HG03196 (cell line): ENCODE measurements around the gene RNF31.
A peak's percentile ranks its signal among the peaks of the same experiment; 100 is the strongest.

ENCODE experiments used
- ATAC-seq: cut with Tn5 transposase; IDR thresholded peaks from one replicate; pipeline ENCODE4 v1.9.1; 2021; ENCODE audit not compliant: unreplicated experiment

Gene RNF31

DNA sequence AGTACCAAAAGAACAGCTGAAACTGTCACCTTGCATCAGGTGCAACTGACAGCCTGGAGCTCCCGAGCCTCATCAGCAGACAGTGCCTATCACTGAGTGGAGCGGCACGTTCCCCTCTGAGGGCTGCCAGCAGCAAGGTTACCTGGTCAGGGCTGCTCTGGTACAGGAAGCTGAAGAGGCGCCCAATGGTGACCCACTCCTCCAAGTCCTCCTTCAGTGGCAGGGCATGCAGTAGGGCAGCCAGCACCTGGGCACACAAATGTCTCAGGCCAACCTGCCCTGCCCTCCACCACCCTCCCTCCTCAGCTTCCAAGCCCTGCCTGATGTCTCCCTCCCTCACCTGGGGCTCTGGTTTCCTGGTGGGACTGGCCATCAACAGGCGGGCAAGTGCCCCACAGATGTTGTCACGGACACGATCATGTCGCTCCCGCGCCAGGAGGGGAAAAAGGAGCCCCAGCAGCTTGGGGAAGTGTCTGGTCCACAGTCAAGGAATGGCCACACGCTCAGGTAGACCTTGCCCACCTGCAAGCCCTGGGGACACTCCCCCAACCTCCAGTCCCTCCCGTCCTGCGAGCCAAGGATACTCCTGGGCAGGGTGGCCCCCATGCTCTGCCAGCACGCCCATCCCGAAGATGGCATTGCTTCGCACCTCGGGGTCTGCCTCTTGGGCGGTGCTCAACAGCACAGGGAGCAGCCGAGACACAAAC, 34.2 kb downstream of the RNF31 start:
- no peak for ATAC-seq

DNA sequence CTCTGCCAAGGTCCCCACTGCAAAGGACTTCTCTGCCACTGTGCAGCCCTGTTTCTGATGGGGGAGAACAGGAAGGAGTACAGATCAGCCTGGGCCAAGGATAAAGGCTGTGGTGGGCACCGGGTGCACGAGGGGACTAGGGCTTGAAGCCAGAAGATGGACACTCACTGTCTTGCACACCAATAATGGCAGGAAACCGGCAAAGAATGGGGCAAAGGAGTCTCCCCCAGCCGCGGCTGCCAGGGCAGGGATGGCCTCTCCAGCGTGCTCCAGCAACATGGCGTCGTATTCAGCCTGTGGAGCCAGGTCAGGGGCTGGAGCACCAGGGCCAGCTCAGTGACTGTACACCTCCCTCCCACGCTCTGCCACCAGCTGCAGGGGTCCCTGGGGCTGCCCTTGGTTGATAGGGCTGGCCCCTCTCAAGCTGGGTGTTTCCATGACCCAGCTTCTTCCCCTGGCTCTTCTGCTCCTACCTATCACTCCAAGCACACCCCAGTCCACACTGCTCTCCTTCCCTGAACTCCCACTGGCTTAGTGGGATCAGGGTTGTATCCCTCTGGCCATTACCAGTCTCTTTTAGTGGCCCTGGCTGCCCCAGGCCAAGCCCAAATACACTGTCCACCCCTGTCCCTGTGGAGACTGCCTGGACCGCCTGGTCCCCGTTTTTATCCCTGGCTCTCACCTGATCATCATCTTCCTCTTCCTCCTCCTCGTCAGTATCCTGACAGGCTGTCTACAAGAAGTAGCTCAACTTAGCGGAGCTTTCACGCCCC, 35.0 kb downstream of the RNF31 start:
- no peak for ATAC-seq

DNA sequence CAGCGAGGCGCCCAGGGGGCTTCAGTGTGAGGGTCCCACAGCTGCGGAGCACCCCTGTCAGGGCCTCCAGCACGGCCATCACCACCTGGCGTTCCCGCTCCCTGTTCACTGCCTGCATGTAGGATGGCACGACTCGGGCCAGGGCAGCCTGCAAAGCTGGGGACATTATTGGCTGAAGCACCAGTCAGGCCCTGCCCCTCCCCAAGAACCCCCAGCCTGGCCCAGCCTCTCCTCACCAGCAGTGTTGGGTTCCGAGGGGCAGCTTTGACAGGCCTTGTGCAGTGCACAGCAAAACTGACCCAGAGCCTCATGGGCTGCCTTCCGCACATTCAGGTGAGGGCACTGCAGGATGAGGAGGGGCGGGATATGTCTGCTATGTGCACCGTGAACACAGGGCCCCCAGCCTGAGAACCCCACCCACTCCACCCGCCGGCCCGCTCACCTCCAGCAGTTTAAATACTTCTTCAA, 35.8 kb downstream of the RNF31 start:
- no peak for ATAC-seq

DNA sequence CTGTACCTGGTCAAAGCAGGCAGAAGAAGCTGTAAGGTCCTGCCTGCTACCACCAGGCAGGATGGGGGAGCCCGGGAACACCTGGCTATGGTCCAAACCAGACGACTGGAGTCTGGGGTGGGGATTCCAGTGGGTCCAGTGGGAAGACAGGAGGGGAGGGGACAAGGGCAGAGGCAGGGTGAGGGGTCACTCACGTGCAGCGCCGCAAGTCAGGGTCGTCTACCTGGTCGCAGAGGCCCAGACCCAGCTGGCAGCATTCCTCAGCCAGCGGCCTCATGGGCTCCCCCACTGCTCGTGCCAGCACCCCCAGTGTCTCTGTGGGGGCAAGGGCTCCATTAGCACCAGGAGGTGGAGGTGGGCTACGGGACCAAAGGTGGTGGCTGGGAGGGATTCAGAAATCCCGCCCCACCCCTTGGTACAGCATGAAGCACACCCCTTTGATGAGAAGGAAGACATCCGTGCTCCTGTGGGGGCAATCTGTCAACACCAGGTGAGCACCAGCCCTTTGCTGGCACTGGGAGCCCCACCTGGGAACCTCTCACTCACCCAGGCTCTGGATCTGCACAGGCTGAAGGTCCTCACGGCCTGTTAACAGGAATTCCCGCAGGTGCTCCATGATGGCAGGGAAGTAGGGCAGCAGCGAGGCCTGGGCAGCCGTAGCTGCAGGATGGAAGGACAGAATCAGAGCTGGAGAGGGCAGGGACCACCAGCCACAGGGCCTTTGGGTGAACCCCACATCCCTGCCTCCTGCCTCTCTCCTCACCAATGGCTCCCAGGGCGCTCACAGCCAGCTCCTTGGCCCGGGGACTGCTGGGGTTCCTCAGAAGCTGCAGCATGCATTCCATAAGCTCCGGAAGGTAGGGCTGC, 37.0 kb downstream of the RNF31 start:
- no peak for ATAC-seq

DNA sequence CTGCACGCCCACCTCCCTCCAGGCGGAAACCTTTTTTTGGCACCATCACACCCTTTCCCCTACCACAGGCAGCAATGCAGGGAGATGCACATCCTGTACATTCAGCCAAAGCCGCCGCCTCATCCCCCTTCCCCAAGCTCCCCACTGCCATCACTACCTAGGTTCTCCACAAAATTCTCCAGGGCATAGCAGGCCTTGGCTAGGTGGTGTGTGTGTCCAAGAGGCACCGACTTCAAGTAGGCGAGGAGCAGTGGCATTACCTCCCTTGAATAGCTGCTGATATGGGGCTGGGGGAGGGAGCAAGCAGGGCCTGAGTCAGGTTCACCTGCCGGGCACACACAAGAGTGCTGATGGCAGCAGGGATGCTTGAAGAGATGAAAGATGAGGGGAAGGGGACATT, 37.7 kb downstream of the RNF31 start:
- no peak for ATAC-seq

DNA sequence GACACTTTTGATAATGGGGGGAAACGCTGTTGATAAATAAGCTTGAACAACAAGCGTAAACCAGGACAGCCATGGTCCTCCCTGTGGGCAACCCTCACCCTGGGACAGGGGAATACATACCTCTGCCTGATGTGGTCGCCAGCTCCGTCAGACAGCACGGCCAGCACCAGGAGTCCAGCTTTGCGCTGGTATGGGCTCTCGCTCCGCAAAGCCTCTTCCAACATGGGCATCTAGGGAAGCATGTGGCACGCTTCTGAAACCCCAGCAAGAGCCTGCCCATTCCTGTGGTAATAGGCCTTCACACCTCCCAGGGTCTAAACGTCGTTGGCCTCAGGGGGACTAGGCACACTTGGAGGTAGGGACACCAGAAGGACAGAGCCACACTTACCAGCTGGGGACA, 38.4 kb downstream of the RNF31 start:
- no peak for ATAC-seq

DNA sequence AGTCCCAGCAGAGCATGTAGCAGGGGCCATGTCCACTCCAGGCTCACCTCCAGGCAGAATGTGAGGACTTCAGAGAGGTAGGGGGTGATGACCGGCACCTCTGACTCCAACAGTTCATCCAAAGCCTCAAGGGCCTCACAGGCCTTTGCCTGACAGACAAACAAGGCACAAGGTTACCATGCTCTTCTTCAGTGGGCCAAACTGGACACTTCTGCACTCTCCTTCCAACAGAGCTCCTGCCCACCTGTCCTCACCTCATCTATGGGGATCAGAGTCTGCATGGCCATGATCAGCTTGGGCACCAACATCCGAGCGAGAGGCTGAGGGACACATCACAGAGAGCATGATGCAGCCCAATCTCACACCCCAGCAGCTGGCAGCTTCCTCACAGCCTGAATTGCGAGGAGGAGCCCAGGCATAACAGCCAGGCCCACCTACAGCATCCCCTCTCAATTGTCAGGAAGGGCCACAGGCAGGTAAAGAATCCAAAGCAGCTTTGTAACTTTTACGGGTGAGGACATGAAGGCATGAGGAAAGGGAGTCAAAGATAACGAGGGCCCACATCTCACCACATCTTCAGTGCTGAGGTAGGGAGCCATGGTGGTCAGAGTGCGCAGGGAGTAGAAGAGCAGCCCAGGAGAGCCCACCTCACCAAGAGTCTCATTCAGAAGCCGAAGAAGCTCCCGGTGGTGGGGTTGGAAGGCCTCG, 39.7 kb downstream of the RNF31 start:
- ATAC-seq: no peak

DNA sequence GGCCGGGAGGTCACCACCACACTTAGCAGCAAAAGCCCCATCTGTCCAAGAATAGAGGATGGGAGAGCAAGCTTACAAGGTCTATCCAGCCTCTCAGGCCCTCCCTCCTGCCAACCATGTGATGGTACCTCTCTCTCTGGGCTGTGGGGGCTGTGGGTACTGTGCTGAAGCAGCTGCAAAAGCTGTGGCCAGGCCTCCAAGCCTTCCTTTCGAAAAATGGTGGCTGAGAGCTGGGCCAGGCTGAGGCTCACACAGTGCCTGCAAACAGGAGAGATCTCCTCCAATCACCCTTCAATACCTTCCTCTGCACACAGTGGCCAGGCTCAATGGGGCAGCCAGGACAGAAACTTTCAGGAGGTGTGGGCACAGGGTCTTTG, 40.2 kb downstream of the RNF31 start:
- no peak for ATAC-seq

DNA sequence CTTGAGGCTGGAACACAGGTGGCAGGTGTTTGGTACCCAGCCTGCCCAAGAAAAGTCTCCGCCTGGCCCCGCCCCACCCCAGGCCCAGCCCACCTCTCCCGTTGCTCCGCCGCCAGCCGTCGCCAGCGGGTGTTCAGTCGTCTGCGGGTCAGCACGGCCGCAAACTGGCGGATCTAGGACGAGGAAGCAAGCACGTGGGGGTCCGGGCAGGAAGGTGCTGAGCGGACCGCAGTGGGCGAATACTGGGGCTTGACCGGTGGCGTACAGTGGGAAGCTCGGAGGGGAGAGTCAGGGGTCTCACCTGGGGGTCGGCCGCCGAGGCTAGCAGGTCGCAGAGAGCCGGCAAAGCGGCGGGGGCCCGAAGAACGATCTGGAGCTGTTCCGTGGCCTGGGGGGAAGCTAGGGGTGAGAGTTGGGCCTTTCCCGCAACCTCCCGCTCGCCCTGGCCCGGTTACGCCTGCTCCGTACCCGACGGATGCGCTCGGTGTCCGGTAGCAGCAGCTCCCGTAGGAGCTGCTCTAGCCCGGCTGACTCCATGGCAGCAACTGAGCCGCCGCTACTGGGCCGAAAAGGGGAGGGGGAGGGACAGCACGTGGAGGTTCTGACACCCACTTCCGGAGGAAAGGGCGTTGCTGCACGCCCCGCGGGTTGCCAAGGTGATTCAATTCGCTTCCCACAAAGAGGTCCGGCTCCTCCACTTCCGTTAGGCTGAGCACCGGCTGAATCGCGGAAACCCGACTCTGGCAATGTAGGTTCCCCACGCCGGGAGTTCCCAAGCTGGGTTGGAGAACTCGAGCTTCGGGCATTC, 41.2 kb downstream of the RNF31 start, which contains the start of gene IPO4:
Gene IPO4, minus strand, starts transcription at position 566 of the 808 bp plus-strand sequence. Its CDS starts 29 bp downstream, at position 537.
- peak; percentile 84 for ATAC-seq

DNA sequence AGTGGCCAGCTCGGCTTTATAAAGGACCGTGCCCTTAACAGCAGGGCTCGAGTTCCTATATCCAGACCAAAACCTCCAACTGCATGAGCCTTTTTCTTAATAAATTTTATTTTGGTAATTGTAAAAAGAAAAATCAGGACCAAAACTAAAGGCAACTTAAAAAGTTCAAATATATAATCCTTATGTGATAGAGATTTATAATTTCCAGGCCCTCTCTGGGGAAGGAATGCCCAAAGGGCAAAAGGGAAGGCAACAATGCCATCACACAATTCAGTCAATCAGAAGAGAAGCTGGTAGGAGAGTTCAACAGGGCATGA, 41.7 kb downstream of the RNF31 start:
- no peak for ATAC-seq

DNA sequence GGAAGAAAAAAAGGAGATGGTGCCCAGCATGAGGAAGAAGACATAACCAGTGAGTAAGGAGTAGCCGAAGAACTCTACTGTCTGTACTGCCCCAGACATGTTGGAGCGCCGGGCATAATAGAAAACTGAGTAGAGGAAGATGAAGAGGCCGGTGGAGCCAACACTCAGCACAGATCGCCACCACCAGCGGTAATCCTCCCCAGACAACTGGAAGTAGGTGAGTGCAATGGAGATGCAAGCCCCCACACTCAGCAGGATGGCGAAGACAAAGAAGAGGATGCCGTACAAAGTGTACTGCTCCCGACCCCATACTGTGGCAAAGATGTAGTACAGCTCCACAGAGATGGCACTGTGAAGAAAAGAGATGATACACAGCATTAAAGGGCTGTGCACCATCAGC, 42.2 kb downstream of the RNF31 start:
- ATAC-seq: no peak

DNA sequence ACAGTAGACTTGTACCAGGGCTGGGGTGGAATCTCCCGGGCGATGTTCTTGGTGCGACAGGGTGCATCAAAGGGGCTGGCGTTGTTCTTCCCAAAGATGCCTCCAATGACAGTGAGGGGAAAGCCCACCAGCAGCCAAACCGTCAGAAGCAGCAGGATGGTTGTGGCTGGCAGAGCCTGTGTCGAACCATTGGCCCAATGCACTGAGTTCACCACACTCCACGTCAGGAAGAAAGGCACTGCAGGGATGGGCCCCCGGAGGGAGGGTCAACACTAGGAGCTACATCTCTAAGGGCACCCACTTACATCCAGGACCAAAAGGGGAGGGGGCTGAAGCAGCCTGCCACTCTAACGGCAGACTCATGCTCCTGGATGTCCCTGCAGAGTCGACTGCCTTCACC, 43.1 kb downstream of the RNF31 start:
- no peak for ATAC-seq

DNA sequence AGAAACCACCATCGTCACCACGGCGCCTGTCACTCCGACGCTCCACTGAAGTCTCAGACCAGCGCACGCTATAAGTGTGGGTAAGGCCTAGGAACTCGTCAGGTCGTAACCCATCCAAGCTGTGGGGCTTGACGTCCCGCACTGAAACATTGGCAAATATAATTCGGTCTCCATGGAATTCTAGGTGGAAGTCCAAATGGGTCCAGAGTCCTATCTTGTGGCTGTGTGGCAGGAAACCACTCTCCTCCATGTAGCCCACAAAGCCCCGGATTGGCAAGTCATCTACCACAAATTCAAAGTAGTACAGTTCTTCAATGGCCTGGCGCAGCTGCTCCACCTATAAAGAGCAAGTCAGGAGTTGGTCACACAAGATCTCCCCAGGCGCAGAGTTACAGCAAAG, 45.6 kb downstream of the RNF31 start:
- ATAC-seq: no peak

DNA sequence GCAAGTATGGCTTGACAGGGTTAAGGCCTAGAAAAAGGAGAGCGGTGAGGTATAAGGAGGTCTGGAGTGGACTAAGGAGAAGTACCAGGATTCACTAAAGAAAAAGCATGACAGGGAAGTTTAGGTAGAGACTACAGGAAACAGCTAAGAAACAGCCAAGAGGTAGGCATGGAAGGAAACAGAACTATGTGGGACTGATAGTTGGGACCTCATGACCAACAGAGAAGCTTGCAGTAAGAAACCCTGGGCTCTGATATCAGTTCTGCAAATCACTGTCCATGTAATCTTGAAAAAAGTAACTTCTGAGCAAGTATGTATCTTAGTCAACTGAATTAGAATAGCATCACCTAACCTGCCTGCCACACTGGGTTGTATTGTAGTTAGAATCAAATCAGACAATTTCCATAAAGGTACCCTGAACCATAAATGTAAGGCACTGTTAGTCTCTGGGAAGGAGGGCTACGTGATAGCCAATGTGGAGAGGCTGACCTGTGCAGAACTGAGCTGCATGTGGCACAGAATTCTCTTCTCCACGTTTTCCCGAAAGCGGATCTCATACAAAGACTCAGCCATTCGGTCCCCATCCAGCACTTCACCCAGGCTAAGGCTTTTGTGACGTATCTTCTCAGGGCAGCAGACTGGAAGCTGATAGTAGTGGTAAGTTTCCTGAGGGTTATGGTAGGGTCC, 47.0 kb downstream of the RNF31 start:
- ATAC-seq: no peak

DNA sequence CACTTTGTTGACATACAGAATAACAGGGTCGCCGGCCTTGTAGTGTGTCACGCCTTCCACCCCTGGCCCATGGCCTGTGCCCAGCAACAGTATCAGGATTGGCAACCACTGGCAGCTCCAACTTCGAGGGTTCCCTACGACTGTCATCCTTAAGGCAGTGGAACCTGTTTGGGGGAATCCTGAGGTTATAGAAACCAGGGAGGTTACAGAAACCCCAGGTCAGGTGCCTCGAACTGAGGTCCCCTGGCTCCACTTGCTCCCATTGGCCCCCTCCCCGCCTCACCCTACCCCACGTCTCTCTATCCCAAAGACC, 47.5 kb downstream of the RNF31 start:
- no peak for ATAC-seq

DNA sequence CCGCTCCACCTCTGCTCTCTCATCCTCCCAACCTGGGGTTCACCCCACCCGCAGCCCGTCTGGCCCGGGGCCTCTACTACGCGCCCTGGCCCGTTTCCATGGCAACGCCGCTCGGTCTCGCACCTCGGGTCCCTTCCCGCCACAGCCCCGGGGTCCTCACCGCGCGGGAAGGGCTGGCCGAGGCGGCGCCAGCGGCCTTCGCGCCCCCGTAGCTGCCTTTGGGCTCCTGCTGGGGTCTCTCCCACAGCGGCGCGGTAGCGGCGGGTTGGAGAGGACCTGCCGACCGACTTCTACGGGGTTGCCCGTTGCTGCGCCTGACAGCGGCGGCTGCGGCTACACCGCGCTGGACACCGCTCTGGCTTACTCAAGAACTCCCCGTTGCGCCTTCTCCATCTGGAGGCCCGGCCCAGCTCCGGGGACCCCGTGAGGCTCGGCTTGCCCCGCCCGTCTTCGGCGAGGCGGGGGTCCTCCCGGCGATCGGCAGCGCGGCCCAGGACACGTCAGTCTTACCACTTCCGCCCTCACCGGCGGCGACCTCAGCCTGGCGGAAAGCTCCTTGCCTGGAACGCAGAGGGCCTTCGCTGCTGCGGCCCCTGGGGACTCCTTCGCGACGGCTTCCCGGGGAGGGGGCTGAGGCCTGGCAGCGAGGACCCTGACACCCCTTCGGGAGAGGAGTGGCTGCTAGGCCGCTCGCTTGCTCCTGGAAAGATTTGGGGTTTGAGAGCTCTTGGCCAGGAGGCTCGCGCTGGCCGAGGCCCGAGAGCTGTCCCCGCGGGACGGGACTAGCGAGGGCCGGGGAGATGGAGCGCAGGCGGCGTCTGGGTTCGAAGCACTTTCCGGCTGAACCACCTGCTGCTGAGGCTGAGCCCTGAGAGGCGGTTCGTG, 48.1 kb downstream of the RNF31 start, which contains the start of gene TM9SF1:
Gene TM9SF1, minus strand, starts transcription at position 256 of the 885 bp plus-strand sequence. CDS start 422 bp downstream, outside the sequence.
- peak; percentile 83 for ATAC-seq

DNA sequence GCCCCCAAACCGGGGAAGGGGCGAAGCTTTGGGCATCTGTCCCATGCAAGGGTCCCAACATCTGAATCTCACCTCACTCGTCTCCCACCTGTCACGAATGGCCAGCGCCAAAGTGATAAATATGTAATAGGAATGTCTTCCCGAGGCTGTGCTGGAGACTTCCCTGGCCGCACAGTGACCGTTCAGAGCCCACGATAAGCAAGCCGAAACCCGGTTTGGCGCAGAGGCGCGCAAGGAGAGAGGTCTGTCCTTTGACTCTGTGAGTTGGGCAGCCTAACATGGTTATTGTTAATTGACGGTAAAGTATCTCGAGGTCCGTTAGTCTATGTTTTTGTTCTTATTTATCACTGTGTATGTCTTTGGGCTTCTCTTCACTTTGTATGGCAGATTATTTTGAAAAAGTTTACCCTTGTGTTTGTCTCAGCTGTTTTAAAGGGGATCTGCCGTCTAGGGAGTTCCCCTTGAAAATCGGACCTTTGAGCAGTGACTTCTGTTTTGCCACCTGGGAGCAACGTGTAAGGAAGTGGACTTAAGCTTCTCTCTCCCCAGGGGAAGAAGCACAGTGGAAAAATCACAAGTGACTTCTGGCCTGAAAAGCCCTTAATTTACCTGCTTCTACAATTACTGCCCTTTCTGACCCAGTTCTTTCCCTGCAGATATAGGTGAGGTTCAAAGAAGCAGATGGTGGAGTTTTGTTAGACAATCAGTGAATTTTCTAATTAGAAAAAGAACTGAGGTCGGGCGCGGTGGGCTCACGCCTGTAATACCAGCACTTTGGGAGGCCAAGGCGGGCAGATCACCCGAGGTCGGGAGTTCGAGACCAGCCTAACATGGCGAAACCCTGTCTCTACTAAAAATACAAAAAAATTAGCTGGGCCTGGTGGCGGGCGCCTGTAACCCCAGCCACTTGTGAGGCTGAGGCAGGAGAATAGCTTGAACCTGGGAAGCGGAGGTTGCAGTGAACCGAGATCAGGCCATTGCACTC, 49.1 kb downstream of the RNF31 start:
- peak; percentile 25 for ATAC-seq
